Endothelial cell of umbilical vein (primary cell): ENCODE data around the gene TPRA1. TPM values are rescaled to one million over a fixed set of nuclear protein-coding genes. Genes with fewer than 3 reads are reported as not detected.

Source experiments
- BruUV-seq: library from RNA; stranded (reverse); fragments of 400-500 nt; replicated peaks from 2 replicates; lab custom pipeline; 2021; lab: Mats Ljungman, UMichigan
- CTCF ChIA-PET: fragments of 300-600, 350-600 bp; sonication (Branson Sonifier 250); formaldehyde crosslinking; loops from one replicate; lab custom pipeline; 2021; ENCODE audit warnings: antibody characterized with exemption, inconsistent platforms; lab: Charles Lee
- POLR2A ChIA-PET: fragments of 300-600, 350-600 bp; sonication (Branson Sonifier 250); formaldehyde crosslinking; loops from one replicate; lab custom pipeline; 2021; ENCODE audit warnings: antibody characterized with exemption, inconsistent platforms; lab: Charles Lee
- DNase-seq: peaks from one replicate; pipeline ENCODE4 v3.0.0-alpha.2; 2011; ENCODE audit warnings: low read depth, low spot score
- FAIRE-seq: peaks from 2 replicates; lab custom pipeline; 2011; peaks lifted over from hg19 to GRCh38; lab: Jason Lieb, UNC
- H2AFZ ChIP-seq: 2 replicates; pipeline ENCODE4 v1.6.0; 2012; ENCODE audit warnings: low read depth, low read length, control low read depth, inconsistent platforms
- H3K27ac ChIP-seq: 2 replicates; pipeline ENCODE4 v1.5.1; 2011; ENCODE audit warnings: low read depth, mild to moderate bottlenecking, control low read depth, low read length, moderate library complexity; ENCODE audit not compliant: insufficient read depth
- H3K27me3 ChIP-seq, 2 experiments: 2 replicates each; pipeline versions ENCODE4 v1.6.0 to v1.6.1; 2011; ENCODE audit warnings: low read length in 2 of 2, mixed read lengths in 1 of 2; ENCODE audit not compliant: control insufficient read depth in 2 of 2, insufficient read depth in 2 of 2
- H3K36me3 ChIP-seq, 2 experiments: 2 replicates in 1 of 2; 3 replicates in 1 of 2; pipeline ENCODE4 v1.5.1; 2011; ENCODE audit warnings: low read length in 2 of 2, mild to moderate bottlenecking in 1 of 2, moderate library complexity in 1 of 2; ENCODE audit not compliant: control insufficient read depth in 2 of 2, insufficient read depth in 2 of 2; ENCODE audit errors: extremely low read depth in 1 of 2
- H3K4me1 ChIP-seq: 3 replicates; pipeline ENCODE4 v1.5.1; 2011; ENCODE audit warnings: mild to moderate bottlenecking, low read length; ENCODE audit not compliant: control insufficient read depth, insufficient read depth; ENCODE audit errors: extremely low read depth
- H3K4me2 ChIP-seq: 2 replicates; pipeline ENCODE4 v1.6.1; 2011; ENCODE audit warnings: low read length, control low read depth, mixed read lengths; ENCODE audit not compliant: insufficient read depth
- H3K4me3 ChIP-seq, 3 experiments: fragments of 200-600 bp in 1 of 3; sonication (generic), shearing (Covaris generic) in 1 of 3; replicated peaks in 1 of 3; 2 replicates each; pipeline ENCODE4 v1.5.1; 2011 to 2016; ENCODE audit warnings: control low read depth in 3 of 3, low read length in 3 of 3, mild to moderate bottlenecking in 2 of 3, inconsistent platforms in 1 of 3, low read depth in 1 of 3, moderate library complexity in 1 of 3; ENCODE audit not compliant: insufficient read depth in 1 of 3
- H3K79me2 ChIP-seq: 2 replicates; pipeline ENCODE4 v1.6.0; 2012; ENCODE audit warnings: low read length, inconsistent platforms; ENCODE audit not compliant: control insufficient read depth, insufficient read depth
- H3K9ac ChIP-seq: replicated peaks from 2 replicates; pipeline ENCODE3; 2011; ENCODE audit warnings: low read length, control low read depth; ENCODE audit not compliant: insufficient read depth; ENCODE audit errors: extremely low read depth
- H3K9me1 ChIP-seq: replicated peaks from 3 replicates; pipeline ENCODE4 v1.6.0; 2011; ENCODE audit warnings: mild to moderate bottlenecking, low read length; ENCODE audit not compliant: control insufficient read depth, insufficient read depth; ENCODE audit errors: extremely low read depth
- H3K9me3 ChIP-seq: replicated peaks from 2 replicates; pipeline ENCODE4 v1.5.1; 2012; ENCODE audit warnings: low read length, inconsistent platforms; ENCODE audit not compliant: control insufficient read depth, insufficient read depth
- H4K20me1 ChIP-seq: replicated peaks from 2 replicates; pipeline ENCODE3; 2011; ENCODE audit warnings: mild to moderate bottlenecking, low read length; ENCODE audit not compliant: control insufficient read depth, insufficient read depth; ENCODE audit errors: extremely low read depth
- CTCF ChIP-seq, 2 donors: IDR thresholded peaks; 1 replicate in 1 of 2; 2 replicates in 1 of 2; pipeline ENCODE4 v1.5.1; 2011; ENCODE audit warnings: low read length in 2 of 2, mild to moderate bottlenecking in 2 of 2, moderate library complexity in 2 of 2, control low read depth in 1 of 2, inconsistent platforms in 1 of 2, low read depth in 1 of 2; ENCODE audit not compliant: insufficient read depth in 1 of 2; ENCODE audit errors: extremely low read depth in 1 of 2
- EZH2 ChIP-seq: IDR thresholded peaks from 2 replicates; pipeline ENCODE4 v1.6.1; 2012; ENCODE audit warnings: borderline replicate concordance, low read depth, mild to moderate bottlenecking, moderate library complexity, low read length, inconsistent platforms; ENCODE audit not compliant: severe bottlenecking
- FOS ChIP-seq: IDR thresholded peaks from 2 replicates; pipeline ENCODE4 v1.6.1; 2011; ENCODE audit warnings: mild to moderate bottlenecking, low read length, moderate library complexity, borderline replicate concordance; ENCODE audit not compliant: insufficient read depth
- GATA2 ChIP-seq: IDR thresholded peaks from 2 replicates; pipeline ENCODE4 v1.7.0; 2011; ENCODE audit warnings: low read depth, mild to moderate bottlenecking, moderate library complexity, mixed read lengths, low read length; ENCODE audit not compliant: insufficient read length, insufficient read depth
- MAX ChIP-seq: IDR thresholded peaks from 2 replicates; pipeline ENCODE4 v1.6.1; 2011; ENCODE audit not compliant: insufficient read depth, insufficient read length
- MYC ChIP-seq: IDR thresholded peaks from one replicate; pipeline ENCODE4 v1.6.1; 2011; ENCODE audit warnings: mild to moderate bottlenecking, low read depth, low read length
- POLR2A ChIP-seq: IDR thresholded peaks from 2 replicates; pipeline ENCODE4 v1.6.1; 2012; ENCODE audit warnings: low read depth, mild to moderate bottlenecking, control low read depth, low read length
- POLR2AphosphoS5 ChIP-seq: IDR thresholded peaks from 2 replicates; pipeline ENCODE4 v1.6.1; 2012; ENCODE audit warnings: low read depth, mild to moderate bottlenecking, control low read depth, low read length, moderate library complexity; ENCODE audit not compliant: insufficient read depth
- dilution Hi-C: fragments of 300-500 bp; cut with MboI; formaldehyde crosslinking; loops from one replicate; pipeline ENCODE4 v1.15.0; 2019; ENCODE audit warnings: low sequenced_read_pairs; ENCODE audit not compliant: extremely low pct_ligation_motif_present
- intact Hi-C: fragments of 100-400 bp; cut with micrococcal nuclease; formaldehyde crosslinking; loops from one replicate; pipeline ENCODE4 v1.10.0; 2022
- polyA plus RNA-seq, 4 experiments: library from polyadenylated mRNA; depleted of rRNA in 3 of 4; stranded (reverse) in 3 of 4; unstranded in 1 of 4; fragments of >200 nt; gene quantifications; 2 replicates each; pipeline versions ENCODE4 v1.2.1 to v1.2.3, GENCODE V29; 2011 to 2012; ENCODE audit warnings: missing spikeins in 1 of 4
- total RNA-seq: library from RNA; stranded (reverse); gene quantifications from 2 replicates; pipeline ENCODE4 v1.2.3, GENCODE V29; 2021

The TPRA1 gene
- total and polyA plus RNA-seq, 2 donors (not counting 3 experiments of a cell fraction or from before 2014, with no cell fraction given): 34.3 to 58.0 TPM

GRCh38 chr3:127625821-127626220 is 35.3 kb upstream of the TPRA1 start:
- DNase-seq: no peak
- H3K9me3 ChIP-seq: no peaks in the 10 kb centered on the region
- no peaks in the 10 kb centered on the region for H3K79me2 ChIP-seq

GRCh38 chr3:127624063-127624462 is 33.5 kb upstream of the TPRA1 start:
- no peak overlapping the region for H3K4me3 ChIP-seq
- peaks cover 18 to 19% of the 10 kb centered on the region in 2 experiments for H3K27me3 ChIP-seq
- CTCF ChIA-PET: interaction anchor here (1.6 kb wide), 1 partner anchor 49 kb away, joined by 5 read pairs; no protein-coding TSS in a partner anchor
- dilution Hi-C loops (no loop called here), intact Hi-C loops (no loop called here)
- peaks cover 0 to 3% of the 10 kb centered on the region in 2 experiments for H3K36me3 ChIP-seq
- TF ChIP-seq MYC (no peak), POLR2AphosphoS5 (no peak), EZH2 (no peak), FOS (no peak), POLR2A (no peak), GATA2 (no peak), CTCF (IDR thresholded peaks at IDR 0.05; ENCODE audit: extremely low read depth in 1 of 2, insufficient read depth in 1 of 2, low read depth in 1 of 2, low read length in 2 of 2) (no peak), MAX (no peak)
- POLR2A ChIA-PET: no interaction called here
- no peaks in the 10 kb centered on the region for H3K9me1 ChIP-seq
- no peak overlapping the region for H2AFZ ChIP-seq
- H3K4me2 ChIP-seq: no peak overlapping the region
- no peak overlapping the region for H3K27ac ChIP-seq
- no peak for FAIRE-seq
- H3K9me3 ChIP-seq: no peaks in the 10 kb centered on the region
- no peak for DNase-seq
- no peaks in the 10 kb centered on the region for H3K79me2 ChIP-seq
- no TSS peak for BruUV-seq
- no peak overlapping the region for H3K9ac ChIP-seq
- no peaks in the 10 kb centered on the region for H4K20me1 ChIP-seq
- no peaks in the 10 kb centered on the region for H3K4me1 ChIP-seq

More at GRCh38 chr3:127625821-127626220, 35.3 kb upstream of the TPRA1 start:
- no peak for FAIRE-seq
- Histone ChIP-seq H3K36me3 (peaks cover 0 to 3% of the 10 kb centered on the region in 2 experiments), H3K27ac (no peak overlapping the region), H3K4me1 (peaks cover 6% of the 10 kb centered on the region), H2AFZ (no peak overlapping the region), H3K4me3 (no peak overlapping the region), H3K9ac (no peak overlapping the region), H4K20me1 (no peaks in the 10 kb centered on the region), H3K9me1 (no peaks in the 10 kb centered on the region), H3K27me3 (peaks cover 26 to 30% of the 10 kb centered on the region in 2 experiments), H3K4me2 (no peak overlapping the region)
- TF ChIP-seq MYC: no peak
- TF ChIP-seq CTCF (IDR thresholded peaks at IDR 0.05; ENCODE audit: extremely low read depth in 1 of 2, insufficient read depth in 1 of 2, low read depth in 1 of 2, low read length in 2 of 2): no peak
- dilution Hi-C loops (no loop called here), intact Hi-C loops (no loop called here)
- CTCF ChIA-PET: no interaction called here
- BruUV-seq: no TSS peak
- POLR2A ChIA-PET: no interaction called here
